AG04450 (cell line): Measurements from ENCODE around the gene CITED1. TPM values are rescaled to one million over a fixed set of nuclear protein-coding genes. Genes with fewer than 3 reads are reported as not detected.
A peak's percentile ranks its signal among the peaks of the same experiment; 100 is the strongest.

Source experiments
- CTCF ChIA-PET: fragments of 300-600, 350-600 bp; formaldehyde crosslinking; extraction: SDS; loops from one replicate; lab custom pipeline; 2022; ENCODE audit warnings: antibody characterized with exemption, inconsistent platforms; lab: Charles Lee
- POLR2A ChIA-PET: fragments of 350-600 bp; formaldehyde crosslinking; extraction: SDS; loops from one replicate; lab custom pipeline; 2021; ENCODE audit warnings: antibody characterized with exemption, inconsistent platforms; lab: Yijun Ruan, JAX
- DNase-seq: peaks from one replicate; pipeline ENCODE4 v3.0.0-alpha.2; 2011; ENCODE audit warnings: low read depth, low spot score
- H3K27ac ChIP-seq: one replicate; pipeline ENCODE4 v1.5.1; 2012; ENCODE audit warnings: low read depth, low read length, control low read depth
- H3K27me3 ChIP-seq: one replicate; pipeline ENCODE4 v1.6.0; 2012; ENCODE audit warnings: low read length; ENCODE audit not compliant: control insufficient read depth, insufficient read depth
- H3K4me3 ChIP-seq: 2 replicates; pipeline ENCODE4 v1.5.1; 2011; ENCODE audit warnings: mild to moderate bottlenecking, low read depth, low read length, control low read depth
- H3K9me3 ChIP-seq: 2 replicates; pipeline ENCODE4 v1.5.1; 2012; ENCODE audit warnings: low read length; ENCODE audit not compliant: control insufficient read depth, insufficient read depth
- CTCF ChIP-seq: IDR thresholded peaks from 2 replicates; pipeline ENCODE4 v1.5.1; 2011; ENCODE audit warnings: low read depth, low read length, control low read depth, inconsistent platforms
- polyA plus RNA-seq: library from polyadenylated mRNA; depleted of rRNA; stranded (reverse); fragments of >200 nt; gene quantifications from 2 replicates; pipeline ENCODE4 v1.2.3, GENCODE V29; 2011

Gene CITED1
- polyA plus RNA-seq, 1 experiment = 0.12 TPM

- H3K9me3 ChIP-seq = no peaks in the 10 kb centered on the region; the same call in 1 of the 2 replicates
- ChIA-PET CTCF (no interaction called here), POLR2A (interaction anchor here (2.7 kb wide), 1 partner anchor 32 kb away, joined by 9 read pairs; the partner anchor contains the start of gene RPS4X)
- peak overlapping the region; percentile 41 for H3K4me3 ChIP-seq
- peaks cover 35% of the 10 kb centered on the region for H3K27me3 ChIP-seq
- TF ChIP-seq CTCF = no peak
- no peak overlapping the region for H3K27ac ChIP-seq
- DNase-seq = peak; percentile 13
Measured at GRCh38 chrX:72308566-72309296, 3.0 kb upstream of the CITED1 start.

- H3K27me3 ChIP-seq = peaks cover 40% of the 10 kb centered on the region
- H3K4me3 ChIP-seq = no peak overlapping the region
- ChIA-PET CTCF (no interaction called here), POLR2A (interaction anchor here (2.7 kb wide), 1 partner anchor 31 kb away, joined by 9 read pairs; the partner anchor contains the start of gene RPS4X)
- TF ChIP-seq CTCF = no peak
- no peak for DNase-seq
- H3K9me3 ChIP-seq = no peaks in the 10 kb centered on the region; the same call in 1 of the 2 replicates
- H3K27ac ChIP-seq = no peak overlapping the region
Measured at GRCh38 chrX:72308209-72308565, 2.5 kb upstream of the CITED1 start.

GRCh38 chrX:72307646-72308051 lies 1.9 kb upstream of the CITED1 start:
- H3K27me3 ChIP-seq = peaks cover 44% of the 10 kb centered on the region
- ChIA-PET CTCF (no interaction called here), POLR2A (interaction anchor here (2.7 kb wide), 1 partner anchor 31 kb away, joined by 9 read pairs; the partner anchor contains the start of gene RPS4X)

GRCh38 chrX:72306851-72307645 lies 1.3 kb upstream of the CITED1 start:
- peak; percentile 37 for DNase-seq
- Histone ChIP-seq H3K9me3 (no peaks in the 10 kb centered on the region; the same call in 1 of the 2 replicates), H3K27me3 (peaks cover 50% of the 10 kb centered on the region), H3K27ac (no peak overlapping the region), H3K4me3 (peak overlapping the region; percentile 61)
- ChIA-PET CTCF (interaction anchor here (1.4 kb wide), 1 partner anchor 30 kb away, joined by 6 read pairs; the partner anchor contains the start of gene RPS4X), POLR2A (interaction anchor here (2.7 kb wide), 1 partner anchor 30 kb away, joined by 9 read pairs; the partner anchor contains the start of gene RPS4X)
- TF ChIP-seq CTCF = no peak

More at GRCh38 chrX:72307646-72308051, 1.9 kb upstream of the CITED1 start:
- DNase-seq = no peak
- Histone ChIP-seq H3K27ac (no peak overlapping the region), H3K4me3 (no peak overlapping the region), H3K9me3 (no peaks in the 10 kb centered on the region; the same call in 1 of the 2 replicates)
- no peak for TF ChIP-seq CTCF
